ENCODE results near the gene PDE8A.

PDE8A gene

GRCh38 chr15:85031086-85031943 is 49.7 kb downstream of the PDE8A start:
- no peak overlapping the region for H3K27ac ChIP-seq (ENCODE audit: low read depth, low read length)

GRCh38 chr15:85031944-85032558 is 50.4 kb downstream of the PDE8A start:
- H3K9ac ChIP-seq (ENCODE audit: low read length) = no peak overlapping the region
- no peak overlapping the region for H3K27ac ChIP-seq (ENCODE audit: low read depth, low read length)
- H3K27me3 ChIP-seq (ENCODE audit: control insufficient read depth in 1 of 2, insufficient read depth in 2 of 2, low read length in 2 of 2) = no peaks in the 10 kb centered on the region
- no peaks in the 10 kb centered on the region for H3K36me3 ChIP-seq (ENCODE audit: insufficient read depth, low read length)
- no peak overlapping the region for H3K4me3 ChIP-seq (ENCODE audit: low read depth in 1 of 2, low read length in 2 of 2)
- H3K4me1 ChIP-seq (ENCODE audit: insufficient read depth, low read length) = peaks cover 4% of the 10 kb centered on the region
- no peaks in the 10 kb centered on the region for H3K9me3 ChIP-seq (ENCODE audit: low read length)

More at GRCh38 chr15:85031086-85031943, 49.7 kb downstream of the PDE8A start:
- no peaks in the 10 kb centered on the region for H3K27me3 ChIP-seq (ENCODE audit: control insufficient read depth in 1 of 2, insufficient read depth in 2 of 2, low read length in 2 of 2)
- peaks cover 12% of the 10 kb centered on the region for H3K4me1 ChIP-seq (ENCODE audit: insufficient read depth, low read length)
- H3K36me3 ChIP-seq (ENCODE audit: insufficient read depth, low read length) = no peaks in the 10 kb centered on the region
- H3K9ac ChIP-seq (ENCODE audit: low read length) = no peak overlapping the region
- H3K4me3 ChIP-seq (ENCODE audit: low read depth in 1 of 2, low read length in 2 of 2) = no peak overlapping the region
- H3K9me3 ChIP-seq (ENCODE audit: low read length) = no peaks in the 10 kb centered on the region

- Histone ChIP-seq H3K4me1 (ENCODE audit: insufficient read depth, low read length) (no peaks in the 10 kb centered on the region), H3K4me3 (ENCODE audit: low read depth in 1 of 2, low read length in 2 of 2) (no peak overlapping the region), H3K9ac (ENCODE audit: low read length) (no peak overlapping the region), H3K27me3 (ENCODE audit: control insufficient read depth in 1 of 2, insufficient read depth in 2 of 2, low read length in 2 of 2) (no peaks in the 10 kb centered on the region), H3K9me3 (ENCODE audit: low read length) (no peaks in the 10 kb centered on the region), H3K36me3 (ENCODE audit: insufficient read depth, low read length) (no peaks in the 10 kb centered on the region), H3K27ac (ENCODE audit: low read depth, low read length) (no peak overlapping the region)
These were observed 51.5 kb downstream of the PDE8A start for GRCh38 chr15:85033148-85033547.

- Histone ChIP-seq H3K4me1 (ENCODE audit: insufficient read depth, low read length) (no peaks in the 10 kb centered on the region), H3K27me3 (ENCODE audit: control insufficient read depth in 1 of 2, insufficient read depth in 2 of 2, low read length in 2 of 2) (no peaks in the 10 kb centered on the region), H3K9me3 (ENCODE audit: low read length) (no peaks in the 10 kb centered on the region), H3K36me3 (ENCODE audit: insufficient read depth, low read length) (no peaks in the 10 kb centered on the region), H3K4me3 (ENCODE audit: low read depth in 1 of 2, low read length in 2 of 2) (no peak overlapping the region), H3K9ac (ENCODE audit: low read length) (no peak overlapping the region), H3K27ac (ENCODE audit: low read depth, low read length) (no peak overlapping the region)
These were observed 52.6 kb downstream of the PDE8A start for GRCh38 chr15:85034276-85034675.

- no peak overlapping the region for H3K9ac ChIP-seq (ENCODE audit: low read length)
- no peaks in the 10 kb centered on the region for H3K9me3 ChIP-seq (ENCODE audit: low read length)
- no peaks in the 10 kb centered on the region for H3K36me3 ChIP-seq (ENCODE audit: insufficient read depth, low read length)
- no peaks in the 10 kb centered on the region for H3K4me1 ChIP-seq (ENCODE audit: insufficient read depth, low read length)
- H3K27me3 ChIP-seq (ENCODE audit: control insufficient read depth in 1 of 2, insufficient read depth in 2 of 2, low read length in 2 of 2) = no peaks in the 10 kb centered on the region
- no peak overlapping the region for H3K4me3 ChIP-seq (ENCODE audit: low read depth in 1 of 2, low read length in 2 of 2)
- no peak overlapping the region for H3K27ac ChIP-seq (ENCODE audit: low read depth, low read length)
These were observed 54.3 kb downstream of the PDE8A start for GRCh38 chr15:85035980-85036379.

GRCh38 chr15:85036716-85037115 is 55.1 kb downstream of the PDE8A start:
- Histone ChIP-seq H3K27me3 (ENCODE audit: control insufficient read depth in 1 of 2, insufficient read depth in 2 of 2, low read length in 2 of 2) (no peaks in the 10 kb centered on the region), H3K27ac (ENCODE audit: low read depth, low read length) (no peak overlapping the region), H3K9ac (ENCODE audit: low read length) (no peak overlapping the region), H3K4me3 (ENCODE audit: low read depth in 1 of 2, low read length in 2 of 2) (no peak overlapping the region), H3K4me1 (ENCODE audit: insufficient read depth, low read length) (no peaks in the 10 kb centered on the region), H3K9me3 (ENCODE audit: low read length) (no peaks in the 10 kb centered on the region), H3K36me3 (ENCODE audit: insufficient read depth, low read length) (no peaks in the 10 kb centered on the region)

GRCh38 chr15:85037641-85038040 is 56.0 kb downstream of the PDE8A start:
- no peak overlapping the region for H3K27ac ChIP-seq (ENCODE audit: low read depth, low read length)
- H3K9ac ChIP-seq (ENCODE audit: low read length) = no peak overlapping the region
- H3K27me3 ChIP-seq (ENCODE audit: control insufficient read depth in 1 of 2, insufficient read depth in 2 of 2, low read length in 2 of 2) = no peaks in the 10 kb centered on the region
- H3K4me1 ChIP-seq (ENCODE audit: insufficient read depth, low read length) = no peaks in the 10 kb centered on the region
- H3K36me3 ChIP-seq (ENCODE audit: insufficient read depth, low read length) = no peaks in the 10 kb centered on the region
- H3K9me3 ChIP-seq (ENCODE audit: low read length) = no peaks in the 10 kb centered on the region
- H3K4me3 ChIP-seq (ENCODE audit: low read depth in 1 of 2, low read length in 2 of 2) = no peak overlapping the region

- H3K36me3 ChIP-seq (ENCODE audit: insufficient read depth, low read length) = no peaks in the 10 kb centered on the region
- H3K4me1 ChIP-seq (ENCODE audit: insufficient read depth, low read length) = no peaks in the 10 kb centered on the region
- no peaks in the 10 kb centered on the region for H3K27me3 ChIP-seq (ENCODE audit: control insufficient read depth in 1 of 2, insufficient read depth in 2 of 2, low read length in 2 of 2)
- no peak overlapping the region for H3K4me3 ChIP-seq (ENCODE audit: low read depth in 1 of 2, low read length in 2 of 2)
- H3K9me3 ChIP-seq (ENCODE audit: low read length) = no peaks in the 10 kb centered on the region
- no peak overlapping the region for H3K9ac ChIP-seq (ENCODE audit: low read length)
- H3K27ac ChIP-seq (ENCODE audit: low read depth, low read length) = no peak overlapping the region
These were observed 59.6 kb downstream of the PDE8A start for GRCh38 chr15:85041230-85041629.

- Histone ChIP-seq H3K27me3 (ENCODE audit: control insufficient read depth in 1 of 2, insufficient read depth in 2 of 2, low read length in 2 of 2) (no peaks in the 10 kb centered on the region), H3K9ac (ENCODE audit: low read length) (no peak overlapping the region), H3K36me3 (ENCODE audit: insufficient read depth, low read length) (no peaks in the 10 kb centered on the region), H3K9me3 (ENCODE audit: low read length) (no peaks in the 10 kb centered on the region), H3K4me1 (ENCODE audit: insufficient read depth, low read length) (peaks cover 9% of the 10 kb centered on the region), H3K4me3 (ENCODE audit: low read depth in 1 of 2, low read length in 2 of 2) (no peak overlapping the region), H3K27ac (ENCODE audit: low read depth, low read length) (no peak overlapping the region)
These were observed 62.7 kb downstream of the PDE8A start for GRCh38 chr15:85044251-85044853.

- peaks cover 9% of the 10 kb centered on the region for H3K4me1 ChIP-seq (ENCODE audit: insufficient read depth, low read length)
- no peaks in the 10 kb centered on the region for H3K9me3 ChIP-seq (ENCODE audit: low read length)
- H3K27ac ChIP-seq (ENCODE audit: low read depth, low read length) = no peak overlapping the region
- no peak overlapping the region for H3K9ac ChIP-seq (ENCODE audit: low read length)
- H3K27me3 ChIP-seq (ENCODE audit: control insufficient read depth in 1 of 2, insufficient read depth in 2 of 2, low read length in 2 of 2) = no peaks in the 10 kb centered on the region
- H3K36me3 ChIP-seq (ENCODE audit: insufficient read depth, low read length) = no peaks in the 10 kb centered on the region
- no peak overlapping the region for H3K4me3 ChIP-seq (ENCODE audit: low read depth in 1 of 2, low read length in 2 of 2)
These were observed 63.2 kb downstream of the PDE8A start for GRCh38 chr15:85044894-85045293.

GRCh38 chr15:85045615-85046014 is 64.0 kb downstream of the PDE8A start:
- no peaks in the 10 kb centered on the region for H3K36me3 ChIP-seq (ENCODE audit: insufficient read depth, low read length)
- no peaks in the 10 kb centered on the region for H3K9me3 ChIP-seq (ENCODE audit: low read length)
- no peak overlapping the region for H3K4me3 ChIP-seq (ENCODE audit: low read depth in 1 of 2, low read length in 2 of 2)
- no peak overlapping the region for H3K9ac ChIP-seq (ENCODE audit: low read length)
- no peaks in the 10 kb centered on the region for H3K27me3 ChIP-seq (ENCODE audit: control insufficient read depth in 1 of 2, insufficient read depth in 2 of 2, low read length in 2 of 2)
- no peak overlapping the region for H3K27ac ChIP-seq (ENCODE audit: low read depth, low read length)
- peaks cover 9% of the 10 kb centered on the region for H3K4me1 ChIP-seq (ENCODE audit: insufficient read depth, low read length)
